SK-N-SH (cell line): ENCODE data around the gene ZNF217. TPM values are rescaled to one million over a fixed set of nuclear protein-coding genes. Genes with fewer than 3 reads are reported as not detected.

Experiments
- CTCF ChIA-PET: fragments of 300-600, 350-600 bp; formaldehyde crosslinking; extraction: SDS; loops from one replicate; lab custom pipeline; 2021; lab: Yijun Ruan, JAX
- POLR2A ChIA-PET: fragments of 350-600 bp; sonication (Branson Sonifier 250); formaldehyde crosslinking; extraction: SDS; loops from one replicate; lab custom pipeline; 2020; ENCODE audit warnings: antibody characterized with exemption, inconsistent platforms; lab: Yijun Ruan, JAX
- DNase-seq: peaks from one replicate; pipeline ENCODE4 v3.0.0; 2012
- H2AFZ ChIP-seq: fragments of 200-600 bp; sonication (generic); 2 replicates; pipeline ENCODE4 v1.8.1; 2016; ENCODE audit warnings: antibody characterized with exemption, mild to moderate bottlenecking, low read depth
- H3F3A ChIP-seq: fragments of 200-600 bp; sonication (generic); replicated peaks from 2 replicates; pipeline ENCODE3; 2016; ENCODE audit warnings: antibody characterized with exemption, mild to moderate bottlenecking; ENCODE audit not compliant: insufficient read depth
- H3K27ac ChIP-seq, 2 experiments: fragments of 200-500 bp in 1 of 2; fragments of 200-600 bp in 1 of 2; sonication (Bioruptor generic) in 1 of 2; sonication (generic), shearing (Covaris generic) in 1 of 2; 2 replicates each; pipeline versions ENCODE4 v1.5.1 to v1.6.1; 2014 to 2016; ENCODE audit warnings: low read depth in 2 of 2, inconsistent platforms in 1 of 2, low read length in 1 of 2, mild to moderate bottlenecking in 1 of 2, mixed read lengths in 1 of 2
- H3K27me3 ChIP-seq: fragments of 200-600 bp; sonication (generic), shearing (Covaris generic); 2 replicates; pipeline ENCODE4 v1.6.1; 2016; ENCODE audit warnings: mixed run types; ENCODE audit not compliant: insufficient read depth
- H3K36me3 ChIP-seq, 2 experiments: fragments of 200-500 bp in 1 of 2; fragments of 200-600 bp in 1 of 2; sonication (Bioruptor generic) in 1 of 2; sonication (generic) in 1 of 2; replicated peaks in 1 of 2; 2 replicates each; pipeline versions ENCODE3 to v1.5.1; 2014 to 2016; ENCODE audit warnings: low read length in 1 of 2, mild to moderate bottlenecking in 1 of 2; ENCODE audit not compliant: insufficient read depth in 2 of 2, control insufficient read depth in 1 of 2
- H3K4me1 ChIP-seq, 2 experiments: fragments of 200-500 bp in 1 of 2; fragments of 200-600 bp in 1 of 2; sonication (Bioruptor generic) in 1 of 2; sonication (generic), shearing (Covaris generic) in 1 of 2; 2 replicates each; pipeline versions ENCODE4 v1.5.1 to v1.6.1; 2014 to 2016; ENCODE audit warnings: low read depth in 1 of 2, low read length in 1 of 2, mixed run types in 1 of 2; ENCODE audit not compliant: insufficient read depth in 2 of 2, control insufficient read depth in 1 of 2
- H3K4me2 ChIP-seq: fragments of 200-600 bp; sonication (generic), shearing (Covaris generic); 2 replicates; pipeline ENCODE4 v1.6.1; 2017; ENCODE audit warnings: mixed run types
- H3K4me3 ChIP-seq, 2 experiments: fragments of 200-500 bp in 1 of 2; fragments of 200-600 bp in 1 of 2; sonication (Bioruptor generic) in 1 of 2; sonication (generic), shearing (Covaris generic) in 1 of 2; 2 replicates each; pipeline versions ENCODE4 v1.5.1 to v1.8.1; 2014 to 2016; ENCODE audit warnings: low read depth in 2 of 2, inconsistent platforms in 1 of 2, low read length in 1 of 2, mild to moderate bottlenecking in 1 of 2, mixed read lengths in 1 of 2, moderate library complexity in 1 of 2
- H3K79me2 ChIP-seq: fragments of 200-600 bp; sonication (generic); 2 replicates; pipeline ENCODE4 v1.8.1; 2017; ENCODE audit warnings: mild to moderate bottlenecking; ENCODE audit not compliant: insufficient read depth
- H3K9ac ChIP-seq: fragments of 200-600 bp; sonication (generic); 2 replicates; pipeline ENCODE4 v1.6.1; 2017; ENCODE audit warnings: mixed run types
- H3K9me2 ChIP-seq: fragments of 200-600 bp; sonication (generic); 2 replicates; pipeline ENCODE4 v1.6.1; 2017; ENCODE audit warnings: mixed run types
- H3K9me3 ChIP-seq: fragments of 200-600 bp; sonication (generic); 2 replicates; pipeline ENCODE4 v1.6.1; 2017; ENCODE audit warnings: mixed run types, mild to moderate bottlenecking, moderate library complexity
- H4K20me1 ChIP-seq: fragments of 200-600 bp; sonication (generic); 2 replicates; pipeline ENCODE4 v1.6.1; 2017; ENCODE audit warnings: mild to moderate bottlenecking, mixed run types; ENCODE audit not compliant: insufficient read depth
- CHD2 ChIP-seq: fragments of 150-350 bp; IDR thresholded peaks from 2 replicates; pipeline ENCODE4 v1.6.1; 2018; ENCODE audit warnings: low read length; ENCODE audit not compliant: partially characterized antibody
- ELF1 ChIP-seq: IDR thresholded peaks from 2 replicates; pipeline ENCODE4 v1.4.0; 2012
- FOSL2 ChIP-seq: IDR thresholded peaks from 2 replicates; pipeline ENCODE4 v1.4.0; 2012; ENCODE audit warnings: low read depth, mild to moderate bottlenecking, moderate library complexity, borderline replicate concordance
- GABPA ChIP-seq: IDR thresholded peaks from 2 replicates; pipeline ENCODE4 v1.4.0; 2012; ENCODE audit warnings: low read depth, mild to moderate bottlenecking
- MXI1 ChIP-seq: IDR thresholded peaks from 2 replicates; pipeline ENCODE4 v1.6.1; 2012; ENCODE audit warnings: mild to moderate bottlenecking, low read depth, low read length, improper control_type of control experiment
- NFIC ChIP-seq: IDR thresholded peaks from 2 replicates; pipeline ENCODE4 v1.4.0; 2012; ENCODE audit warnings: borderline replicate concordance
- POLR2AphosphoS5 ChIP-seq: IDR thresholded peaks from 2 replicates; pipeline ENCODE4 v1.6.1; 2012; ENCODE audit warnings: low read depth, low read length
- RCOR1 ChIP-seq: fragments of 150-350 bp; IDR thresholded peaks from 2 replicates; pipeline ENCODE4 v1.6.1; 2017; ENCODE audit warnings: antibody characterized with exemption, low read length
- RXRA ChIP-seq: IDR thresholded peaks from 2 replicates; pipeline ENCODE4 v1.4.0; 2012; ENCODE audit warnings: low read depth, mild to moderate bottlenecking, borderline replicate concordance
- SIN3A ChIP-seq: IDR thresholded peaks from 2 replicates; pipeline ENCODE4 v1.6.1; 2012; ENCODE audit warnings: low read depth, mild to moderate bottlenecking, low read length, moderate library complexity, borderline replicate concordance
- SMC3 ChIP-seq: IDR thresholded peaks from 2 replicates; pipeline ENCODE4 v1.6.1; 2012; ENCODE audit warnings: low read depth, low read length, improper control_type of control experiment
- TAF1 ChIP-seq: IDR thresholded peaks from 2 replicates; pipeline ENCODE4 v1.6.1; 2012; ENCODE audit warnings: low read depth, mild to moderate bottlenecking, low read length, moderate library complexity, borderline replicate concordance
- YY1 ChIP-seq: IDR thresholded peaks from 2 replicates; pipeline ENCODE4 v1.4.0; 2012; ENCODE audit warnings: low read depth, mild to moderate bottlenecking
- WGBS: methylation state at CpG from one replicate; pipeline ENCODE4 v1.1.6; 2017; ENCODE audit warnings: low lambda C conversion rate; 5-methylcytosine and 5-hydroxymethylcytosine counted together
- polyA plus RNA-seq, 3 experiments: library from polyadenylated mRNA; depleted of rRNA; stranded (reverse); fragments of >200 nt; gene quantifications; 2 replicates each; pipeline ENCODE4 v1.2.3, GENCODE V29; 2012
- TF ChIP-seq, protein P1 (sequence below): fragments of 150-350 bp; IDR thresholded peaks from 2 replicates; pipeline ENCODE4 v1.6.1; 2017; ENCODE audit warnings: antibody characterized with exemption, low read length, low read depth, borderline replicate concordance
- TF ChIP-seq, protein P2 (sequence below): IDR thresholded peaks from 2 replicates; pipeline ENCODE4 v1.4.0; 2012; ENCODE audit warnings: low read depth, borderline replicate concordance
- TF ChIP-seq, protein P3 (sequence below): fragments of 200-600 bp; sonication (generic); IDR thresholded peaks from 2 replicates; pipeline ENCODE4 v1.6.1; 2017; ENCODE audit warnings: antibody characterized with exemption, mild to moderate bottlenecking, moderate library complexity
- TF ChIP-seq, protein P4 (sequence below): fragments of 150-350 bp; IDR thresholded peaks from 2 replicates; pipeline ENCODE4 v1.6.1; 2016; ENCODE audit warnings: mild to moderate bottlenecking, low read depth, low read length

The ZNF217 gene
- polyA plus RNA-seq, 1 of the 3 experiments (the other 2 are of a cell fraction) = 6.9 TPM

DNA sequence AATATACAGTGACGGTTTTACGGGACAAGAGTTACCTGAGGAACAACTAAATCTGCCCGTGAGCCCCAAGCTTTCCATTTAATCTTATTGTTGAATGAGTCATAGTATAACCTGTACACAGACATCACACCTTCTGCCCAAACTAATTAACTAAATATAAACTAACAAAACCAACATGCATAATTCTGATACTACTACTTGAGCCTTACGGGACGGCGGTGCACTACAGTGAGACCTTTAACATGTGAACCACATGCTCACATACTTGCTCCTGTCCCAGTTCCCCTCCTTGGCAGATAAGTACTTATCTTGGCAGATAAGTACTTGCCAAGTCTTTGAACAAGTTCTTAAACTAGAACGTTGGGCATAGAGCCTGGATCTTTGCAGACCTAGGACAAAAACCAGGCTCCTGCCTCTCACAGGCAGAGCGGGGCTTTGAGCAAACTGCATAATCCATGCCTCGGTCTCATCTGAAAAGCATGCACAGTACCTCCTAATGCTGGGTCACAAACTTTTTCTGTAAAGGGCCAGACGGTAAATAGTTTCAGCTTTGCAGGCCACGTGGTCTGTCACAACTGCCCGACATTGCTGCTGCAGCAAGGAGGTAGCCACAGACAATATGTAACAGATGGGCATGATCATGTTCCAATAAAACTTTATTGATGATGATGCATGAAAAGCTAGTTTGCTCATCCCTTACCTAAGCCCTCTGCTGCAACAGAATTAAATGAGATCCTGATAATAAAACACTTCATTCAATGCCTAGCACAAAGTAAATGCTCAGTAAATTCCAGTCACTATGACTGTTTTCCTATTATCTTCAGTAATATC lies 23.0 kb downstream of the ZNF217 start:
- no peak overlapping the region for H2AFZ ChIP-seq
- TF ChIP-seq, protein P1, sequence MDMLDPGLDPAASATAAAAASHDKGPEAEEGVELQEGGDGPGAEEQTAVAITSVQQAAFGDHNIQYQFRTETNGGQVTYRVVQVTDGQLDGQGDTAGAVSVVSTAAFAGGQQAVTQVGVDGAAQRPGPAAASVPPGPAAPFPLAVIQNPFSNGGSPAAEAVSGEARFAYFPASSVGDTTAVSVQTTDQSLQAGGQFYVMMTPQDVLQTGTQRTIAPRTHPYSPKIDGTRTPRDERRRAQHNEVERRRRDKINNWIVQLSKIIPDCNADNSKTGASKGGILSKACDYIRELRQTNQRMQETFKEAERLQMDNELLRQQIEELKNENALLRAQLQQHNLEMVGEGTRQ = no peak
- TF ChIP-seq, protein P2, sequence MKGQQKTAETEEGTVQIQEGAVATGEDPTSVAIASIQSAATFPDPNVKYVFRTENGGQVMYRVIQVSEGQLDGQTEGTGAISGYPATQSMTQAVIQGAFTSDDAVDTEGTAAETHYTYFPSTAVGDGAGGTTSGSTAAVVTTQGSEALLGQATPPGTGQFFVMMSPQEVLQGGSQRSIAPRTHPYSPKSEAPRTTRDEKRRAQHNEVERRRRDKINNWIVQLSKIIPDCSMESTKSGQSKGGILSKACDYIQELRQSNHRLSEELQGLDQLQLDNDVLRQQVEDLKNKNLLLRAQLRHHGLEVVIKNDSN = no peak
- TF ChIP-seq, protein P3, sequence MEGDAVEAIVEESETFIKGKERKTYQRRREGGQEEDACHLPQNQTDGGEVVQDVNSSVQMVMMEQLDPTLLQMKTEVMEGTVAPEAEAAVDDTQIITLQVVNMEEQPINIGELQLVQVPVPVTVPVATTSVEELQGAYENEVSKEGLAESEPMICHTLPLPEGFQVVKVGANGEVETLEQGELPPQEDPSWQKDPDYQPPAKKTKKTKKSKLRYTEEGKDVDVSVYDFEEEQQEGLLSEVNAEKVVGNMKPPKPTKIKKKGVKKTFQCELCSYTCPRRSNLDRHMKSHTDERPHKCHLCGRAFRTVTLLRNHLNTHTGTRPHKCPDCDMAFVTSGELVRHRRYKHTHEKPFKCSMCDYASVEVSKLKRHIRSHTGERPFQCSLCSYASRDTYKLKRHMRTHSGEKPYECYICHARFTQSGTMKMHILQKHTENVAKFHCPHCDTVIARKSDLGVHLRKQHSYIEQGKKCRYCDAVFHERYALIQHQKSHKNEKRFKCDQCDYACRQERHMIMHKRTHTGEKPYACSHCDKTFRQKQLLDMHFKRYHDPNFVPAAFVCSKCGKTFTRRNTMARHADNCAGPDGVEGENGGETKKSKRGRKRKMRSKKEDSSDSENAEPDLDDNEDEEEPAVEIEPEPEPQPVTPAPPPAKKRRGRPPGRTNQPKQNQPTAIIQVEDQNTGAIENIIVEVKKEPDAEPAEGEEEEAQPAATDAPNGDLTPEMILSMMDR = no peak
- no peak for TF ChIP-seq CHD2
- no peak for TF ChIP-seq SIN3A
- no peak for TF ChIP-seq ELF1
- TF ChIP-seq POLR2AphosphoS5 = no peak
- no peak for TF ChIP-seq FOSL2
- TF ChIP-seq, all 33 proteins: peak for 0
- Histone ChIP-seq H3K4me2 (no peak overlapping the region), H3K27ac (no peak overlapping the region; a peak in 1 of 4 replicates), H3K9me2 (no peaks in the 10 kb centered on the region), H3K4me3 (no peak overlapping the region), H3K79me2 (peaks cover 100% of the 10 kb centered on the region), H3K4me1 (peaks cover 0 to 4% of the 10 kb centered on the region in 2 experiments; a peak in 1 of 4 replicates), H3K9ac (no peak overlapping the region), H3F3A (peaks cover 41% of the 10 kb centered on the region), H3K9me3 (no peaks in the 10 kb centered on the region), H4K20me1 (peaks cover 73% of the 10 kb centered on the region), H3K36me3 (peaks cover 62 to 96% of the 10 kb centered on the region in 2 experiments), H3K27me3 (no peaks in the 10 kb centered on the region)
- ChIA-PET CTCF (interaction anchor here (1.3 to 1.5 kb wide), 2 partner anchors 8 to 1258 kb away, joined by 4 to 7 read pairs; no protein-coding TSS in a partner anchor), POLR2A (no interaction called here)
- WGBS = 90% methylated on average over 12 of the region's 12 CpGs
- DNase-seq = no peak

DNA sequence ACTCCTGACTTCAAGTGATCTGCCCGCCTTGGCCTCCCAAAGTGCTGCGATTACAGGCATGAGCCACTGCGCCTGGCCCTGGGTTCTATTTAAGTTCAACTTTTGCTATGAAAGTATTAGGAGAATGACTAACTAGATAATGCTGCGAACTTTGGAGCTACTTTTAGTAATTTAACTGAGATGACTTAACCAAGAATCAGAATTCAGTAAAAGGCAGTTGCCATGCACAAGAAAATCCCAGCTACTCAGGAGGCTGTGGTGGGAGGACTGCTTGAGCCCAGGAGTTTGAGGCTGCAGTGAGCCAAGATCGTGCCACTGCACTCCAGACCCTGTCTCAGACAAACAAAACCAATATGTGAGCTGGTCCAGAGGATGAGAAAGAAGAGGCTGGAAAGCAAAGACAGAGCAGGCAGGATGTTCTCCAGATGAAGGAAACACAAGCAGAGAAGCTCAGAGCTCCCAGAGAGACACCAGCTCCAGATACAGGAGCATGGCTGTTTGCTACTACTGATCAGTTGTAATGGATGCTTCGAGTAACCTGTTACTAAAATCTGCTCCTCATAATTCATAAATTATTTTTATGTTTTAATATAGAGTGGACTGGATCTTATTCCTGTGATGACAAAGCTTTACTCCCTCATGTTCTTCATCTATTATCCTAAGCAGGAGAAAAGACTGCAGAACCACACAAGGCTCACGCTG lies 23.9 kb downstream of the ZNF217 start:
- 90% methylated on average over 7 of the region's 7 CpGs for WGBS
- Histone ChIP-seq H3K79me2 (peaks cover 100% of the 10 kb centered on the region), H3K9ac (no peak overlapping the region), H3K9me2 (no peaks in the 10 kb centered on the region), H3K9me3 (no peaks in the 10 kb centered on the region), H3K4me2 (no peak overlapping the region), H3K27ac (no peak overlapping the region; a peak in 1 of 4 replicates), H3K36me3 (peaks cover 53 to 96% of the 10 kb centered on the region in 2 experiments), H3F3A (peaks cover 41% of the 10 kb centered on the region), H3K4me3 (no peak overlapping the region), H4K20me1 (peaks cover 69% of the 10 kb centered on the region), H2AFZ (no peak overlapping the region), H3K27me3 (no peaks in the 10 kb centered on the region), H3K4me1 (peaks cover 0 to 4% of the 10 kb centered on the region in 2 experiments; a peak in 1 of 4 replicates)
- CTCF ChIA-PET = interaction anchor here (1.3 to 1.5 kb wide), 2 partner anchors 9 to 1258 kb away, joined by 4 to 7 read pairs; no protein-coding TSS in a partner anchor
- POLR2A ChIA-PET = no interaction called here
- no peak for DNase-seq
- no peak for TF ChIP-seq SIN3A
- no peak for TF ChIP-seq CHD2
- TF ChIP-seq NFIC = no peak
- TF ChIP-seq, protein P4, sequence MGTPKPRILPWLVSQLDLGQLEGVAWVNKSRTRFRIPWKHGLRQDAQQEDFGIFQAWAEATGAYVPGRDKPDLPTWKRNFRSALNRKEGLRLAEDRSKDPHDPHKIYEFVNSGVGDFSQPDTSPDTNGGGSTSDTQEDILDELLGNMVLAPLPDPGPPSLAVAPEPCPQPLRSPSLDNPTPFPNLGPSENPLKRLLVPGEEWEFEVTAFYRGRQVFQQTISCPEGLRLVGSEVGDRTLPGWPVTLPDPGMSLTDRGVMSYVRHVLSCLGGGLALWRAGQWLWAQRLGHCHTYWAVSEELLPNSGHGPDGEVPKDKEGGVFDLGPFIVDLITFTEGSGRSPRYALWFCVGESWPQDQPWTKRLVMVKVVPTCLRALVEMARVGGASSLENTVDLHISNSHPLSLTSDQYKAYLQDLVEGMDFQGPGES = no peak
- TF ChIP-seq RCOR1 = no peak
- TF ChIP-seq ELF1 = no peak
- TF ChIP-seq MXI1 = no peak
- TF ChIP-seq RXRA = no peak
- no peak for TF ChIP-seq POLR2AphosphoS5
- TF ChIP-seq SMC3 = no peak
- TF ChIP-seq YY1 = no peak
- TF ChIP-seq TAF1 = no peak
- TF ChIP-seq, protein P3 = no peak
- no peak for TF ChIP-seq GABPA
